ENCODE results near the gene CDH22.

Gene CDH22

DNA sequence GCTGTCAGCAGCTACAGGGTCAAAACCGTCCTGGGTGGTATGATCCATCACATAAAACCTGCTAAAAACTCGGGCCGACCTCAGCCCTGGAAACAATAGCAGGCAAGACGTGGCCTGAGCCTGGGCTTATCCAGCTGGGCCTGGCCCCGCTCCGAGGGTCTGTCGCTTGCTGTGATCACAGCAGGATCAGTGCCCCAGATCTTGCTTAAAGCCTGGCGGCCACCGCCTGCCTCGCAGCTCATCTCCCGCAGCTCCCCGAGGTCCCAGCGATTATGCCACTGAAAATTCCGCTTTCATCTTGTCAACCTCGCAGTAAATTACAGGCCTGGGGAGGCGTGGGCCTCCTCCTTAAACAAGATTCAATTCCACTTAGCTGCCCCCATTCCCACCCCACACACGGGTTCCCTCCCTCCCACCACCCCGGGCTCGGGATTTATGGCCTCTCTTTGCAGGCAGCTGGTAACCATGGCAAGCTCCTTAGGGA is 40.1 kb downstream of the CDH22 start:
- DNase-seq (ENCODE audit: low read depth, low spot score), result no peak

DNA sequence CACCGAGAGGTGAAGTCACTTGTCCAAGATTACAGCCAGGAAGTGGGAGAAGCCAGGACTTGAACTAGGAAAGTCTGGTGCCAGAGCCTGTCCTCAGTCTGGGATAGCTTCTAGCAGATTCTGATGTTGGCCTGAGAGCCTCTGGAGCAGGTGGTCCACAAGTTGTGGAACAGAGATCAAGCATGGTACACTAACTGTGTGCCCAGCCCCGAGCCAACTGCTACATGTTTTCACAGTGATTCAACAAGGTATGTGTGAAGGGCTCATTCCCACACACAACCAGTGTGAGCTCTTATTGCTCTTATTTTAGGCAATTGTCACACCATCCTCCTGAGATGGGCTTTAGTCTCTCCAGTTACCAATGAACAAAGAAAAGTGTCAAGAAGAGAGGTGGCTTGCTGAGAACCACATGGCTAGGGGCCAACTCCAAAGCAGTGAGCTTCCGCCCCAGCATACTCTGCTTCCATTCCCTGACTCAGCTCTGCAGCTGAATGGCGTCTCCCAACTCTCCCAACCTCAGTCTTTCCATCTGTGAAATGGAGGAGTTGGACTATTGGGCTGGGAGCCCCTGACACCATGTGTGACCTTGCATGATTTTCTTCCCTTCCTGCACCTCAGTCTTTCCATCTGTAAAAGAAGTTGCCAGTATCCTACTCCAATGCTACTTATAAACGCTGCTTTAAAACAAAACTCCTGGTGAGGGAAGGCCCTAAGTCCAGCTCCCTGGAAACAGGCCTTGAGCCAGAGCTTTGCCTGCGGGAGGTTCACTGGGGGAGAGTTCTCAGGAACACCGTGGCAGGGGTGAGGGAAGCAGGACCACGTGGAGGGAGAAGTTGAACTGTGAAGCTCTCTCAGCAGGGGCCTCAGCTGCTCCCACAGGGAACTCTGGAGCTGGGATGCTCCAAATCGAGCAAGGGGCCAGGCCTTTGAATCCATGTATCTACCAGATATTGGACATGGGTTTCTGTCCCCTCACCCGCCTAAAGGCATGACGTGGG is 40.9 kb downstream of the CDH22 start:
- DNase-seq (ENCODE audit: low read depth, low spot score), result no peak

DNA sequence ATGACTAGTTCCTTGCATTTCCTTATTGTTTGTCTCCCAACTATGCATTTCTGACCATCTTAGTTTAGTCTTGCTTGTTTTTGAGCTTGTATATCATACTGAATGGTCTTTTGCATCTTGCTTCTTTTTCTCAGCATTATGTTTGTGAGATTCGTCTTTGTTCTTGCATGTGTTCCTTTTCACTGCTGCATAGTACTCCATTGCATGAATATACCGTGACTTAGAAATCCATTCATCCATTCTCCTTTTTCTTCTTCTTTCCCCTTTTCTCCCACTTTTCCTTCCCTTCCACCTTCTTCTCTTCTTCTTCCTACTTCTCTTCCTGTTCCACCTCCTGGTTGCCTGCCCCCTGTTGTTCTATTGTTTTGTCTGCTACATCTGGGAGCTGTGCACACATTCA is 42.8 kb downstream of the CDH22 start:
- no peak for DNase-seq (ENCODE audit: low read depth, low spot score)

DNA sequence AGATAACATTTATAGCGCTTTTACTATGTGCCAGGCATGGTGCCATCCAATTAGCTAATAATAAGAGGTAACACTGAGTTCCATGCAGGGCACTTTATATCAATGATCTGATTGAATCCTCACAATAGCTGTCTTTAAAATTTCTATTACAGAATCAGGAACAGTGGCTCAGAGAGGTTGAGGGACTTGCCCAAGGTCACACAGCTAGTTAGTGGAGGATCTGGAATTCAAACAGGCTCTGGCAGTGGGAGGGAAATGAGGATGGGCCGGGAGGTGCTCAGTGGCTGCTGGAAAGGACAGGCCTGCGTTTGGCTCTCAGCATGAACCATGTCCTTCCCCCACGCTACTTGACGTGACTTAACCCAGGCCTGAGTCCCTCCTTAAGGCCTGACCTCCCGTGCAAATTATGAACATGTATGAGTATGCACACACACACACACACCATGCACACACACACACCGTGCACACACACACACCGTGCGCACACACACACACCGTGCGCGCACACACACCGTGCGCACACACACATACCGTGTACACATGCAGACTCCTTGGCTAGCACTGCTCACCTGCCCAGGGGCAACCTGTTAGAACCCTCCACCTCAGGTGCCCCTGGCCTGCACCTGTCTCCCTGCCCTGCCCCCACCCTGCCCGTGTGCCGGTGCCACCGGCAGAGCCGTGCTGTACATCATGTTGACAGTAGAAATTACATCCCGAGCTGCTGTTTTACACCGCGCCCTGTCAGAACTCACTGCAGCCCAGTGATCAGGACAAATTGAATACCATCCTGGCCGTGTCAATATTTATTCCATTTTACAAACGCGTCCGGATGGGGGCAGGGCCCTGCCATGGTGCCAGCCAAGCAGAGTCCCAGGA is 43.7 kb downstream of the CDH22 start:
- no peak for DNase-seq (ENCODE audit: low read depth, low spot score)

DNA sequence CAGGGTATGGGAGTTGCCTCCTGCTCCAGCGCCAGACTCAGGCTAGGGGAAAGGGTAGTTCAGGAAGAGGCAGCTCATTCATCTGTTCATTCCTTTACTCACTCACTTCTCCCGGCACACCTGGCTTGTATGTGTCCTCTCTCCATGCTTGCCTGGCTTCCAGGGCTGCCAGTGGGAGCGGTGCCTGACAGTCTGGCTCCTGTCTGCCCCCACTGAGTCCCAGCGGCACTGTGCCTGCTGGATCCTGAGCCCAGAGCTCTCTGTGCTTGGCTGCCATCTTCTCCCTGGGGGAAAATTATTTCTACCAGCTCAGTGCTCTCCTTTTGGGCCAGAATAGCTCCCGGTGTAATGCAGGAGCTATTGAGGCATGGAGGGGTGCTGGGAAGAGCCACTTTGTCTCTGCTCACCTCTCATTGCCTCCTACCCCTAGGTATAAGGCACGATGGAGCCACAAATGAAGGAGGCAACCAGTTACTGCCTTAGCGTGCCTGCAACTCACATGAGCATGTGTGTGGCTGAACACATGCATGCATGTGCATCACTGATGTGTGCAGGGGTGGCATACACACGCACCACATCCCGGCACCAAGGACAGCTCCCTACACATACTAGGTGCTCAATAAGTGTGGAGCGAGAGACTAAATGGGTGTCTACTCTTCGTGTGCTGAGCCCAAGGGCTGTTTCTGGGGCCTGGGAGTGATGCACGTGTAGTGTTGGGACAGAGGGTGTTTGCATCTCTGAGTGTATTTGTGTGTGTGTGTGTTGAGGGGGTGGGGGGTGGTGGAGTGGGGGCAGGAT is 46.6 kb downstream of the CDH22 start:
- no peak for DNase-seq (ENCODE audit: low read depth, low spot score)

DNA sequence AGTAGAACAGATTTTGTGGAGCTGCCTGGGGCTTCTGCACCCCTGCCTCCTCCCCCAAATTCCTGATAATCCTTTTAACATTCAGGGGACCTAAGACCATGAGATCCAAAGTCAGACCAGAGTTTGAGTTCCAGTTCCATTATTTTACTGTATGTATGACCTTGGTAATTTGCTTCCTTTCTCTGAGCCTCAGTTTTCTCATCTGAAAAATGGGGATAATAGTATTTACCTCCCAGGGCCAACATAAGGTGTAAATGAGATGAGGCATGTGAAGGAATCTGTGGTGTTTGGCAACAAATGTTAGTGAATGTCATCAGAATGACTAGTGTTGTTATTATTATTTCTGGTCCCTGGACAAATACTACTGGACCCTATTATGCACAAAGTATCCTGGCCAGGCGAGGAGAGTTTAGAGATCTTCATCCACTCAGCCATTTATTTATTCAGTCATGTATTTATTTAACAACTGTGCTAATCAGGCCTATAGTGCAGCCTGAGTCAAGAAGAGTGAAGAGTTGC is 47.3 kb downstream of the CDH22 start:
- no peak for DNase-seq (ENCODE audit: low read depth, low spot score)

DNA sequence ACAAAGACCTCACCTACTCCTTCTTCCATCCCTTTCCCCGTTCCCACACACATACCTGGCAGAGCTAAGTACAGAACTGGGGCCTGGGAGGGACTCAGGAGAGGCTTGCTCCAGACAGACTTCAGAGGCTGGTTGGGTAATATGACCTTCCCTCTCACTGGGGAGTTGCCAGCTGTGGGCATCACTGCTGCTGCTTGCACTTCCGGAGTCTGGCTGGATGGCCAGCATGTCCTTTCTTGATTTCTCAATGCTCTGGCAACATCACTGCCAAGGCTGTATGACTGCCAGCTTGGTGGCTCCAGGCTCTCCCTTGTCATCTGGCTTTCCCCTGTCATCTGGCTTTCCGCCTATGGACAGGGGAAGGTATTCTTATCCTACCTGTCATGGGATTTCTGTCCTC is 47.8 kb downstream of the CDH22 start:
- DNase-seq (ENCODE audit: low read depth, low spot score), result no peak

DNA sequence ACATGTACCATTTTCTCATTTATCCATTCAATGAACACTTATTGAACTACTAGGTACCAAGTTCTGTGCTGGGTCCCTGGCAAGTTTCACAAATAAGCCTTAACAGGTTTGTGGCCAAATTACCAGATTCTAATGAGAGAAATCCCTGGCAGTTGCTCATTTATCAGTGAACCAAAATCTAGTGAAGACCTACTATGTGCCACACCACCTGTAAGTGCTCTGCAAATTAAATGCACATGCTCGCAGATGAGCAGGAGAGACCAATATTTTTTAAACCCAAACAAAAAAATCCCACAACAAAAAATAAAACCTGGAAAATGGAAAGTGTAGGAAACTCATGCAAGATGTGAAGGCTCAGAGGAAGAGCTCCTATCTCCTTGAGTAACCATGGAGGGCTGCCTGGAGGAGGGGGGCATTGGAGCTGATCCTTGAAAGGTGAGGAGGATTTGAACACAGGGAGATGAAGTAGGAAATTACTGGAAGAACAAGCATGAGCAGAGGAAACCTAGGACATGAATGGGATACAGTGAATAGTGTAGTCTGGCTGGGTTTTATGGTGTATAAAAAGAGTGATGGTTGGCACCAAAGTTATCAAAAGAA is 48.9 kb downstream of the CDH22 start:
- no peak for DNase-seq (ENCODE audit: low read depth, low spot score)

DNA sequence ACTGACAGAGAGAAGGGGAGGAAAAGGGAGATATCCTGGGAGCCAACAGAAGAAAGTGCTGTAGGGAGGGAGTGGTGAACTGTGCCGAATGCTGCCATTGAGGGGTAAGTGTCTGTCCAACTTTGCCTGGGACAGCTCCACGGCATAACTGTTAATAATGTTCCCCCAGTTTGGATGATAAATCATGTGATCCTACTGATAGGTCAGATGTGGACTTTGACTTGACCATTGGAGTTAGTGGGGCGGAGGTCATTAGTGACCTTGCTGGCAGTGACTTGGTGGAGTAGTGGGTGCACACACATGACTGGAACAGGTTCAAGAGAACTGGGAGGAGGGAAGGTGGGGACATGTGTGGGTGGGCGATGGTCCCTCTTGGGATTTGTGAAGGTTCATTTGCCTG is 50.4 kb downstream of the CDH22 start:
- DNase-seq (ENCODE audit: low read depth, low spot score), result no peak

DNA sequence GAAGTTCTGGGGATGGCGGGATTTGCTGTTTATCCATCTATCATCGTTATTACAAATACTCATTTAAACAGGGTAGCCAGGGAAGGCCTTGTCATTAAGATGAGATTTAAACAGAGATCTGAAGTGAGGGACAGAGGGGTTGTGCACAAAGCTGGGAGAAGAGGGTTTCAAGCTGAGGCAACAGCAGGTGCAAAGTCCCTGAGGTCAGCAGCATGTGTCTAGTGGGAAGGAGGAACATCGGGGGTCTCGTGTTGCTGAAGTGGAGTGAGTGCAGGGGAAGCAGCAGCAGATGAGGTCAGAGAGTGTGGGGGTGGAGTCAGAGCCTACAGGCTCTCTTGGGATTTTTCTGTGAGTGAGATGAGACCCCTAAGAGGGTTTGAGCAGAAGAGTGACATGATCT is 52.0 kb downstream of the CDH22 start:
- DNase-seq (ENCODE audit: low read depth, low spot score), result no peak

DNA sequence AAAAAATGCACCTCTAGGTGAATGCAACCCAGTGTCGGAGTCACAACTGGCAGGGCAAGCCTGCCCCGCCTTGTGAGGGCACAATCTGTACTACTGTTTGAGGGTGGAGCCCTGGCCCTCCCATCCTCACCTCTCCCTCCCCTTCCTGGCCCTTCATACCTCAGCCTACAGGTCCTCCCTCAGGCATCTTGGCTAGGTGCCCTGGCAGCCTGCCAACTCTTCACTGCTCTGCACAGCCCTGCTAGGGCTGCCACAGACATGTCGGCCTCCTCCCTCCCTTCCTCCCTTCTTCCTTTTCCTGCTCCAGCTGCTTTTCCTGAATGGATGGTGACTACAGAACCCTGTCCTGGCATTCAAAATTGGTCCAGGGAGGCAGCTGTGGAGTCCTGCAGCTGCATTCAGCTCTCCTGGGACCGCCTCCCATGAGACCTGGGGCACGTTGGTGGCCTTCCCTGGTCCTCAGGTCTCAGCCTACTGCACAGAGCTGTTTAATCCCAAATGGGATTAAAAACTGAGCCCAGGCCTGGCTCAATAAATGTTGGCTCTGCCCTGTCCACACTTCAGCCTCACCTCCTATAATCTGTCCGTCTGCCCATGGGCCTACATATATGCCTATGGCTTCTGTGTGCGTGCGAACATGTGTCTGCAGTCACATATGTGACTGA is 52.7 kb downstream of the CDH22 start:
- DNase-seq (ENCODE audit: low read depth, low spot score), result no peak

DNA sequence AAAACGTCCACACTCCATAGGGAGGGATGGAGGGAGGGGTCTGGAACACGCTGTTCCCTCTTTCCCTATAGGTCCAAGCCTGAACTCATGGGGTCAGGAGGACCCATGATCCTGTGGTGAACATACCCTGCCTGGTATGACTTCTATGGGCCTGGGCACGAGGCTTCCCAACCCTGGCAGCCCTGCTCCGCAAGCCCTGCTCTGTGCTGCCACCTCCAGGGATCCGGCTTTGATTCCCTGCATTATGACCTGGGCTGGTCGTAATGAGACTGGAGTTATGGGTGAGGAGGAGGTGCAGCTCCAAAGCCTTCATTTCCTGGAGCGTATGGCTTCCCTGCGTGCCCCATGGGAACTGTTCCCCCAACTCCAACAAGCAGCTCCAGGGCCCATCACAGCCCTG is 54.9 kb downstream of the CDH22 start:
- no peak for DNase-seq (ENCODE audit: low read depth, low spot score)

DNA sequence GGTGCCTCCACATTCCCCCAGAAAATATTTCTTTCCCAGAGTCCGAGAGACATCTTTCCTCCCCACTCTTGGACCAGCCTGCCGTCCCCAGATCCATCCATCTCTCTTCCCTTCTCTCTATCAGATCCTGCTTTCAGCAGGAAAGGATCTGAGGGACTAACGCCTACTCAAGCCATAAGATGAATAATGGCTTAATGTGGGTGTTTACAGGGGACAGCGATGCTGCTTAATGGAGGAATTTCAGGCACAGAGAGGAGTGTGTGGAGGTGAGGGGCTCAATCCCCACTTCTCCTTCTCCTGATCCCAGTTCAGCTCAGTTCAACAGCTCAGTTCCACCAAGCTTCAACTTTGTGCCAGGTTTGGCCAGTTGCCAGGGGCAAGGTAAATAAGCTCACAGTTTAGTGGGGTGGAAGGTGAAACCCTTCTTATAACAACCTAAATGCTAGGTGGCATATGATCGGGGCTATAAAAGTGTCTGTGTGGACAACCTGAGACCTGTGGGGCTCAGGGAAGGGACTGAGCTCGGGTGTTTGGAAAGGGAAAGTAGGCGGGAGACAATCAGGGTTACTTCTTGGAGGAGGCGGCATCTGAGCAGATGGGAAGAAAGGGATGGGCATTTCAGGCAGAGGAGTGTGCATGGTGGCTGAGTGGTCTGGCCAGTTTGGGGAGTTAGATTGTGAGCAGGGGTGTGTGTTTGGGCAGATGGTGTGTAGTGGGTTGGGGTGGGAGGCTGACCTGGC is 55.8 kb downstream of the CDH22 start:
- no peak for DNase-seq (ENCODE audit: low read depth, low spot score)

DNA sequence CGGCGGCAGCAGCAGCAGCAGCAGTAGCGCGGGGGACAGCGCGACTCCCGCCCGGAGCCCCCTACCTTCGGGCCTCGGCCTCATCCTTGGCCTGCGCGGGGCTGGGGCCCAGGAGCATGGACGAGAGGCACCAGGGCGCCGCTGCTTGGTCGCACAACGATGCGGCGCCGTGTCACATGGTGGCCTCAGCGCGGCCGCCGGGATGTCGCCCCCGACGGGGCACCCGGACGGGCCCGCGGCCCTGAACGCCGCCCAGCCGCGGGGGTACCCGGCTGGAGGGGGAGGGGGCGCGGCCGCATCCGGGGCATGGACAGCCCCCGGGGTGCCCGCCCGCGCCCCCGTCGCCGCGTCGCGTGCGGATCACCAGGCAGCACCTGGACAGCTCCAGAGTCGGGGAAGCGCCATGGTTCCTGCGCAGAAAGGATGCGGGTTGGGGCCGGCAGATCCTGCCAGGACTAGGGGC is 57.1 kb downstream of the CDH22 start:
- DNase-seq (ENCODE audit: low read depth, low spot score), result no peak

DNA sequence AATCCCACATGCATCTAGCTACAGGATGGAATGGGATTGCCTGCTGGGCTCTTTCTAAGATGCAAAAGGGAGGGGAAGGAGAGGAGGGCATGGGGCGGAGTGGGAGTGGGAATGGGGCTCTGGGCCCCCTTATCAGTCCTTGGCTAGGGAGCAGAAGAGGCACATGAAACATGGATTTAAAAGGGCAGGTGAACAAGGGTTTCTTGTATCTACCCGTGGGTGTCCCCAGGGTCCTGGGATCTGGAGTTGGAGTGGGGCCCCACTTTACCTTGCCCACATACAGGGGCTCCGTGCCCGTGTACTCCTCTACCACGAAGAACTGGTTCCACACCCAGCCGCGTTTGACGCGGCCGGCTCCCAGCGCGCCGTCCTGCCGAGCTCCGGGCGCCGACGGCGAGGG is 57.5 kb downstream of the CDH22 start:
- no peak for DNase-seq (ENCODE audit: low read depth, low spot score)

DNA sequence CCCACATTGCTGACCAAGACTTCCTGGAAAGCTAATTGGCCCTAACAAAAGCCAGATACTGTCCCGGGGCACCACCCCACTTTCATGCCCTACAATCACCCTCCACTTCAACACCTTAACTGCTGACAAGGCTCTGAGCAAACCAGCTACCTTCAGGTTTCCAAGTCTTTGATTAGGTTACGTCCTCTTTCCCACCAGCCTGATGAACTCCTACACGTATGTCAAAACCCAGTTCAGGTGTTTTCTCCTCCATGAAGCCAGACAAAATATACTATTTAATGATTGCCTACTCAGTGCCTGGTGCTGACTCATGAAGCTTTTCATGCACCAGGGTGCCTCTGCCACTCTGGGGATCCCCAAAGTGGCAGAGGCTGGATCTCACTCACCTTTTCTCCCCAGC is 58.6 kb downstream of the CDH22 start:
- no peak for DNase-seq (ENCODE audit: low read depth, low spot score)

DNA sequence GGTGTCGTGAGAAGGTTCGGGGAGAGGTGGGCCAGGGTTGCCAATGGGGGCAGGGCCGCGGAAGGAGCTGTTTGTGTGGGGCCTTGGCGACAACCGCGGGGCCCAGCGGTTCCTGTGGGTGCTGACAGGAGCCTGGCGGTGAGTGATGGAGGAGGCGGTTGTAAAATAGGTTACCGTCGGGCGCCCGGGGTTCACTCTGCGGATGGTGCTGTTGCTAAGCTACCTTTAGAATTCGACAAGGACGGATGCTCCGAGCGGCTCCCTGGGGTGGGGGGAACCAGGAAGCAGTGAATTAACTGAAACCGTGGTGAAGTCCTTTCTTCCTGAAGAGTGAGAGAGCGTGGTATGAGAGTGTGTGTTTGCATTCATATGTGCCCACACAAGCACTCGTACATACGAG is 61.7 kb downstream of the CDH22 start:
- DNase-seq (ENCODE audit: low read depth, low spot score), result no peak

DNA sequence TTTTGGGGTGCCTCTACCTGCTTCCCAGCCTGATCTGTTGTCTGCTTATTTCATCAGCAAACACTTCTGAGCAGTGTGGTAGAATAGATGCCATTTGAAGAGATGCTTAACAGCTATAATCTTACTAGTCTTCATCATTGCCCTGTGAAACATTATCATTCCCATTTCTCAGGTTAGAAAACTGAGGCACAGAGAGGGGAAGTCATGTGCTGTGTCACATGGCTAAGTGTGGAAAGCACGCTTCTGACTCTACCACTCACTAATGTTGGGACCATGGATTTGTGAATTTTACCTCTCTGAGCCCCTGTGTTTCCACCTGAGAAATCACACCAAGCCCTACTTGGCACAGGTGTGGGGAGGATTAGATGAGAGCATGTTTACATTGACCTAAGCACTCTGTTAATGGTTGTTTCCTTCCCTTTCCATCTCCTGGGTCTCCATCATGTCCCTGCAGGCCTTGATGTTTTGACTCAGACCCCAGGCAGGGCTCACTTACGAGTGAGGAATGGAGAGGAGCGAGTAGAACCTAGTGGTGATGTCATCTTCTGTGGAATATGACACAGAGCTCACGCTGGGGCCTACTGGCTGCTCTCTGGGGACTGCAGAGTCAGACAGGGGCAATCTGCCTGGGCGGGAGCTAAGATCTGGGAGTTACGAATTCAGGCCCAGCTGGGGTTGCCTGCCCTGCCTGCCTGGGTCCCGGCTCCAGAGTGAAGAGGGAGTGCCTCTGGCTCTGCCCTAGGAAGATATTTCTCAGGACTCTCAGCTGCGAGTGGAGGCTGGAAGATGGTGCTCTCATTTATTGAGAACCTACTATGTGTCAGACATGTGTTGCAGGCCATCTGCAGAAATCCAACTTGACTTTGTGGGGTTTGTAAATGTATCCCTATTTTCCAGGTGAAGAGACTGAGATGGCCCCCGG is 64.3 kb downstream of the CDH22 start:
- no peak for DNase-seq (ENCODE audit: low read depth, low spot score)

DNA sequence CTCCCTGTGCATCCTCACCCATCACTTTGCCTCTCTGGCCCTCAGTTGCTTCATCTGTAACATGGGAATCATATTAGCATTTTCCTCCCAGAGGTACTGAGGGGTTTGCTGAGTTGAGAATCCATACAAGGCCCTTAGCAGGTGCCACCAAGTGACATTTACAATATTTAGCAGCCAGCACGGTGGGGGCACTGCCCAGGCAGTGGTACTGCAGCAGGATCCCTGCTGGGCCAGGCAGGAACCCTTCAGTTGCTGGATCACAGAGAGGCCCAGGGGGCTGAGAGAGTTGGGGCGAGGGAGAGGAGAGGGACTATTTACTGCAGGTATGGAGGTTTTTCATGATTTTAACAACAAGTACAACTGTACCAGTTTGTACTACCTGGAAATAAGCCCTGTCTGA is 65.9 kb downstream of the CDH22 start:
- DNase-seq (ENCODE audit: low read depth, low spot score), result no peak

Data from brain pericyte (primary cell).